H1 (cell line): ENCODE measurements around the gene ZBTB25.

Source experiments
- EGR1 ChIP-seq: IDR thresholded peaks from 2 replicates; pipeline ENCODE4 v1.6.1; 2011; ENCODE audit warnings: low read depth, low read length, borderline replicate concordance
- EP300 ChIP-seq, 2 experiments: IDR thresholded peaks; 1 replicate in 1 of 2; 2 replicates in 1 of 2; pipeline ENCODE4 v1.6.1; 2011 to 2012; ENCODE audit warnings: low read depth in 2 of 2, low read length in 2 of 2, mild to moderate bottlenecking in 2 of 2, borderline replicate concordance in 1 of 2, inconsistent platforms in 1 of 2, moderate library complexity in 1 of 2
- GABPA ChIP-seq: IDR thresholded peaks from 2 replicates; pipeline ENCODE4 v1.6.1; 2011; ENCODE audit warnings: mild to moderate bottlenecking, low read length, moderate library complexity, borderline replicate concordance; ENCODE audit not compliant: insufficient read depth
- JUND ChIP-seq: IDR thresholded peaks from 2 replicates; pipeline ENCODE4 v1.6.1; 2011; ENCODE audit warnings: mild to moderate bottlenecking, improper control_type of control experiment, low read length
- PHF8 ChIP-seq: fragments of 200-600 bp; sonication (generic); conservative IDR thresholded peaks from 2 replicates; pipeline ENCODE4 v1.7.1; 2012; ENCODE audit warnings: low read depth, mild to moderate bottlenecking, inconsistent platforms, low read length, moderate library complexity
- TAF1 ChIP-seq: IDR thresholded peaks from 2 replicates; pipeline ENCODE4 v1.6.1; 2011; ENCODE audit warnings: mild to moderate bottlenecking, low read depth, low read length
- TEAD4 ChIP-seq: IDR thresholded peaks from 2 replicates; pipeline ENCODE4 v1.6.1; 2012; ENCODE audit warnings: low read depth, low read length, inconsistent platforms, mixed read lengths
- YY1 ChIP-seq: IDR thresholded peaks from 2 replicates; pipeline ENCODE4 v1.6.1; 2011; ENCODE audit warnings: low read depth, mild to moderate bottlenecking, low read length
- TF ChIP-seq, protein P1 (sequence below), 3 experiments: IDR thresholded peaks; 1 replicate in 2 of 3; 2 replicates in 1 of 3; pipeline versions ENCODE4 v1.5.1 to v1.6.1; 2011; ENCODE audit warnings: low read length in 3 of 3, mild to moderate bottlenecking in 3 of 3, inconsistent platforms in 2 of 3, low read depth in 1 of 3, moderate library complexity in 1 of 3; ENCODE audit not compliant: insufficient read depth in 1 of 3; ENCODE audit errors: control extremely low read depth in 1 of 3

DNA sequence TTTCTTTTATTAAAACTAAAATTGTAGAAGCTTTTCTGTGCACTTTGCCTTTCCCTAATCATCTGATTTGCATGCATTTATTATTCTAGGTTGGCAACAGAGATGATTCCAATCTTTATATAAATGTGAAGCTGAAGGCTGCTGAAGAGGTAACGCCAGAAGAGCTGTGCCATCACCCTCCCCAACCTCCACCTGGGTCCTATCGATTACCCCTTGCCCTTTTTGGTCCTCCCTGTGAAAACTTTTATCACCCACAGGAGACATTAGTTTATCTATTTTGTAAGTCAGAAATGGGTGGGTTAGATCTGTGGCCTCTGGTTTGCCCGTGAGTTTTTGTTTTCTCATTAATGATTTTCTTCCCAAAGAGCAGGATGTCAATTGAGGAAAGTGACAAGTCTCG, 92.6 kb downstream of the ZBTB25 start:
- TF ChIP-seq JUND (no peak), EP300 (IDR thresholded peaks at IDR 0.05; ENCODE audit: borderline replicate concordance in 1 of 2, low read depth in 2 of 2, low read length in 2 of 2) (no peak), TAF1 (no peak), YY1 (no peak), TEAD4 (no peak), EGR1 (no peak), GABPA (no peak), PHF8 (no peak)
- TF ChIP-seq, protein P1, sequence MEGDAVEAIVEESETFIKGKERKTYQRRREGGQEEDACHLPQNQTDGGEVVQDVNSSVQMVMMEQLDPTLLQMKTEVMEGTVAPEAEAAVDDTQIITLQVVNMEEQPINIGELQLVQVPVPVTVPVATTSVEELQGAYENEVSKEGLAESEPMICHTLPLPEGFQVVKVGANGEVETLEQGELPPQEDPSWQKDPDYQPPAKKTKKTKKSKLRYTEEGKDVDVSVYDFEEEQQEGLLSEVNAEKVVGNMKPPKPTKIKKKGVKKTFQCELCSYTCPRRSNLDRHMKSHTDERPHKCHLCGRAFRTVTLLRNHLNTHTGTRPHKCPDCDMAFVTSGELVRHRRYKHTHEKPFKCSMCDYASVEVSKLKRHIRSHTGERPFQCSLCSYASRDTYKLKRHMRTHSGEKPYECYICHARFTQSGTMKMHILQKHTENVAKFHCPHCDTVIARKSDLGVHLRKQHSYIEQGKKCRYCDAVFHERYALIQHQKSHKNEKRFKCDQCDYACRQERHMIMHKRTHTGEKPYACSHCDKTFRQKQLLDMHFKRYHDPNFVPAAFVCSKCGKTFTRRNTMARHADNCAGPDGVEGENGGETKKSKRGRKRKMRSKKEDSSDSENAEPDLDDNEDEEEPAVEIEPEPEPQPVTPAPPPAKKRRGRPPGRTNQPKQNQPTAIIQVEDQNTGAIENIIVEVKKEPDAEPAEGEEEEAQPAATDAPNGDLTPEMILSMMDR (IDR thresholded peaks at IDR 0.05; ENCODE audit: control extremely low read depth in 1 of 3, insufficient read depth in 1 of 3, low read depth in 1 of 3, low read length in 3 of 3), result no peak
